NOMO-1 treated with DMSO at 0.1 percent for 48 hours (cell line): ENCODE data around the gene LPXN.
"Not testable (repeated sequence)": the region's sequence is repeated elsewhere in the genome, so short reads cannot be mapped to it uniquely, and the experiment has no call there.

ENCODE experiments used
- DNase-seq: peaks from one replicate; lab custom pipeline; 2025; ENCODE audit not compliant: unreplicated experiment; lab: John Stamatoyannopoulos, UW

Gene LPXN

GRCh38 chr11:58579192-58580129, 3.8 kb upstream of the LPXN start:
- DNase-seq: peak; percentile 88

DNA sequence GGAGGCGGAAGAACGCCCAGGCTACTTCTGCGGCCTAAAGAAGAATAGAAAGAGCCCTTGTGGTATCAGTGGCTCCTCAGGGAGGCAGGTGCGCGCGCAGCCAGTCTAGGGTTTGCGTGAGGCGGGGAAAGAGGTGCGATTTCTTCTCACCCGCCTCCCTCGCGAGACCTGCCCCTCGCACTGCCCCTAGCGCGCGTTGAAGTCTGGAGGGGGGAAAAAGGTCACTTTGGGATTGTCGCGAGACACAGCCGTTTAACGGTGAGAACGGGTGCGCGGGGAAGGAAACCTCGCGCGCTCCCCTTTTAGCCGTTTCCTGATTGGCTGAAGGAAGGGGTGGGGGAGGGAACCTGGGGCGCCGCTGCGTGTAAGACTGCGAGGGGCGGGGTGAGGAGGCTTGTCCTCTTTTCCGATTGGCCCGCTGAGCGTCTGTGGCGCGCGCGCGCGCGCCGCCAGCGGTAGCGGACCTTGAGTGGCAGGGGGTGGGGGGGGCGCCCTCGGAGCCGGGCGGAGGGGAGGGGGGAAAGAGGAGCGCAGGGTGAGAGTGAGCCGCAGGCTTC, 3.1 kb upstream of the LPXN start, which contains the start of gene ZFP91:
Gene ZFP91 (plus strand): TSS at position 429 of the 557 bp plus-strand sequence. CDS start 219 bp downstream, outside the sequence.
- peak; percentile 98 for DNase-seq

DNA sequence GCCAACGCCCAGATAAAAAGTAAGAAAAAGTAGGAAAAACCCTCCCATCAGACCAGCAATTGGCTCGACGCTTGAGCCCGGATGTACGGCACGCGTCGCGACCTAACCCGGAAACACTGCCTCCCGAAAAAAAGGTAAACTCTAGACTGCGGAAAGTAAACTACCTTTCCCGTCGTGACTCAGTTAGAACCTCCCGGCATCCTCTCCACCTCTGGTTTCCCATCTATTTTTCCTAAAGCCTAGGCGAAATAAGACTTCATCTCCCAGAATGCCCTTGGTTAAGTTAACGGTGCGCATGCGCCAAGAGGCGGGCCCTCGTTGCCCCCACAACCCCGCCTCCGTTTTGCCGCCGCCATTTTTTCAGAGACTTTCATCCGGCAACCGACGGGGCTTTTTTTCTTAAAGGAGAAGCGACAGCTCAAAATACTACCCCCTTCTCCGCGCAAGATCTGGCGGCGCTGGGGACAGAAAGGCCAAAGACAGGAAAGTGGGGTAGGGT, 2.5 kb upstream of the LPXN start:
- DNase-seq: peak; percentile 99

- peak; percentile 86 for DNase-seq
Observed at GRCh38 chr11:58577555-58578135, 2.0 kb upstream of the LPXN start.

- DNase-seq: peak; percentile 46
Observed at GRCh38 chr11:58576887-58577471, 1.3 kb upstream of the LPXN start.

- no peak for DNase-seq
Observed at GRCh38 chr11:58574881-58575280, 775 bp downstream of the LPXN start.

DNA sequence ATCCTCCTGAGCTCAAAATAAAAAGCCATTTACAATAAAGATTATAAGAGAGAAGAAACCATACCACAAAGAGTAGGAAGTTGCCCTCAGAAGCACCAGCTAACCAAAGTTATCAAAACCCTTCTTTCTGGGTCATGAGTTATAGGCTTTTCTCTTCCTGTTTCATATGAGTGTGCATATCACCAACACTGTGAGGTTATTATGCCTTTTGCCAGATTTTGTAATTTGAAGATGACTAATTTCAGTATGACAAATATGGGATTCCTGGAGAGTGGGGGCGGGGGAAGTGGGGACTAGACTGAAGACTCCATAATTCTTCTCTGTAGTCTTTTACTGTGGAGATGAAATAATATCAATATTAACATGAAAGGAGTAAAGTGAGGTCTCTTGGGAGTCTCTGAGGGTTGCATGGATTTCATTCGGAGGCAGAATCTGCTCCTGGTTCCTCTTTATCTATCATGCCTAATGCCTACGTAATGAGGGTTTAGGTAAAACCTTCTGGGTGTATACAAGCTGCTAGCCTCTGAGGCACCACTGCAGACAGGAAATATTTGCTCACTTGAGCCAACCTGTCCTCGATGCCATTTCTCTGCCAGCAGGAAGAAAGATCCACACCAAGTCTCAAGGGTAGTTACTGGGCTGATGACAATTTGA, 2.1 kb downstream of the LPXN start:
- DNase-seq: peak; percentile 86

DNA sequence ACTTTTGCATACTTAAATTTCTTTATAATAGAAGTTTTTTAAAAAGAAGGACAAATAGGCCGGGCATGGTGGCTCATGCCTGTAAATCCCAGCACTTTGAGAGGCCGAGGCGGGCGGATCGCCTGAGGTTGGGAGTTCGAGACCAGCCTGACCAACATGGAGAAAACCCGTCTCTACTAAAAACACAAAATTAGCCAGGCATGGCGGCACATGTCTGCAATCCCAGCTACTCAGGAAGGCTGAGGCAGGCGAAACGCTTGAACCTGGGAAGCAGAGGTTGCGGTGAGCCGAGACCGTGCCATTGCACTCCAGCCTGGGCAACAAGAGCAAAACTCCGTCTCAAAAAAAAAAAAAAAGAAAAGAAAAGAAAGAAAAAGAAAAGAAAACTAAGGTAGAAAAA, 2.8 kb downstream of the LPXN start:
- DNase-seq: not testable (repeated sequence)

DNA sequence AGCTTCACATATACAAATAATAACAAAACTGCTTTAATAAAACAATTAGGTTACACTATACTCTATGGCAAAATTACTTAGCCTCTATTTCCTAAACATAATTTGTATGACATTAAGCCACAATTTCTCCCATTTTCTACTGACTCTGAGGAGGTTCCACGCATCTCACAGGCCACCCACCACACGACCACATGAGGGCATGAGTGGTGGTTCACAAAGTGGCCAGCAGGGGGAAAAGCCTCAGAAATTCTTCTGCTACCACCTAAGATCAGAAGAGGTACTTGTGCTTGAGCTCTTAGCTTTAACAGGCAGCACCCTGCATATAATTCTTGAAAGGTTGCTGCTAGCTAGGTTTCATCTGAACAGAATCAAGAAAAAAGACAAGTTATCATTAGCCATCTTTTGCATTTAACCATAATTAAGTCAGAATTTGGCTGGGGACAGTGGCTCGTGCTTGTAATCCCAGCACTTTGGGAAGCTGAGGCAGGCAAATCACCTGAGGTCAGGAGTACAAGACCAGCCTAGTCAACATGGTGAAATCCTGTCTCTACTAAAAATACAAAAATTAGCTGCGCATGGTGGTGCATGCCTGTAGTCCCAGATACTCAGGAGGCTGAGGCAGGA, 7.7 kb downstream of the LPXN start:
- DNase-seq: peak; percentile 57

DNA sequence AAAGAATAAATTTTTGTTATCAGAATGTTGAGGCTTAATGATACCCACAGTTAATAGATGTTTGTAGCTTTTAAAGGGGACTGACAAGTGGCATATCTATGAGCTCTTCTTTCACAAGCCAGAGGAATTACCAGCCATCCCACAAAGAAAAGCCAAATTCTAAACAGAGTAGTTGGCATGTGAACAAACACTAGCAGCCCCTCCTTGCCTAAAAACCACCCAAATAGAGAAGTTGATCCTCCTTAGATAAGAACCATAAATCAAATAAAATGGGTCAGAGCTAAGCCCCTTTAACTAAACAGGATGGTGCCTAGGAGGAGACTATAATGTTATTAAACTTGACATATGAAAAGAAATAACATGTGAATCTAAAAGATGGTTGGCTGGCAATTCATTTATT, 11.4 kb downstream of the LPXN start:
- peak; percentile 65 for DNase-seq

DNA sequence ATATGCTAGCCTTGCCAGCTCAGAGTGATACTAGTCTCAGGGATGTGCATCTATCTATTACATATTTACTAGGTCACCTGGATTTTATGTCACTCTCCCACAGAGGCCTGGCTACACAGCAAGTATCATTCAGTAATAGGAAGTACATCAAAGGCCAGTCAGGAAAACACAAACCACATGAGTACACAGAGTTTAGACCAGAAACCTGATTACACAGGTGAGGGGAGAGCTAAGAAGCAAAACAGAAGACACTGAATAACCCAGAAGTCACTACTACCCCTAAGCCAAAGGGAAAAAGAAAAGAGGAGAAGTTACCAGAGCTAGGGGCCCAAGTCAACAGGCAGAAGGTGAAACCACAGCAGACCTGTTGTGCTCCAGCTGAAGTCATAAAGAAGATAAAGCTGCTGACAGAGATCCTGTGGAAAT, 13.3 kb downstream of the LPXN start:
- DNase-seq: no peak

GRCh38 chr11:58561394-58562098, 14.1 kb downstream of the LPXN start:
- DNase-seq: no peak

DNA sequence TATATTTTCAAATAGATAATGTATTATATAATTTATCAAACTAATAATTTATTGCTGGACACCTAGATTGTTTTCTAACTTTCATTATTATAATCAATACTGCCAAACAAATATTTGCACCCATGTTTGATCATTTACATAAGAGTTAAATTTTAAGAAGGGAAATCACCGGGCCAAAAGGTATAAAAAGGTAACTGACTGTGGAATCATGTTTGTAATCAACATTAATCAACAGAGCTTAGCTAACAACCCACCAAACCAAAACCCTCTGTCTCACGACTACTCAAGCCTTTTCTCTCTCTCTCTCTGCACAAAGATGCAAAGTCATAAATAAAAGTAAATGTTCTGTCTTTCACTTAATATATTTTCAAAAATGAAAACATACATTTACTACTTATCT, 14.8 kb downstream of the LPXN start:
- DNase-seq: no peak

GRCh38 chr11:58549644-58550043, 26.0 kb downstream of the LPXN start:
- DNase-seq: no peak

- no peak for DNase-seq
Observed at GRCh38 chr11:58546841-58547240, 28.8 kb downstream of the LPXN start.

- no peak for DNase-seq
Observed at GRCh38 chr11:58531865-58532341, 43.8 kb downstream of the LPXN start.

GRCh38 chr11:58530236-58530635, 45.4 kb downstream of the LPXN start:
- DNase-seq: no peak

DNA sequence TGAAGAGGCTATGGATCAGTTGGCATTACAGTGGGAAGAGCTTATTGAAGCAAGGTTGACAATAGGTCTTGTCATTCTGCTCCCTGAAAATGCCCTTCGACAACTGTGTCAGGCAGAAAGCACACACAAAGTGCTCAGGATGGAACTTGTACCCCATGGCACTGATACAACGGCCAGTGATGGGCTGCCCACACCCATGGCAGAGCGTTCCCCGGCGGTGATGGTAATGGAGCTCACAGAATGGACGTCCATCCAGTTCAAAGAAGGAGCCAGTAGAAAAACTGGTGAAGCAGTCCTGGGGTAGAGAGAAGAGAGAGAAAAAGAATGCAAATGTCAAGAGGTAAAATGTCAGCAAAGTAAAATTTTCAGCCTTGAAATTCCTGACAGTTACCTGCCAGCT, 48.2 kb downstream of the LPXN start:
- no peak for DNase-seq

GRCh38 chr11:58526721-58527120, 48.9 kb downstream of the LPXN start:
- DNase-seq: no peak
